T-cell (primary cell): Measurements from ENCODE around the gene ZFP57. TPM values are rescaled to one million over a fixed set of nuclear protein-coding genes. Genes with fewer than 3 reads are reported as not detected.

ENCODE experiments used
- ATAC-seq, 4 experiments: fragments of 200-7000 bp in 3 of 4; fragments of 150-1000 bp in 1 of 4; cut with Tn5 transposase; replicated peaks in 1 of 4; 1 replicate in 3 of 4; 2 replicates in 1 of 4; pipeline ENCODE4 v1.10.0; 2021; ENCODE audit warnings: moderate library complexity in 3 of 4, mild to moderate bottlenecking in 2 of 4, moderate number of reproducible peaks in 1 of 4
- CTCF ChIA-PET, 2 donors: fragments of 300-600 bp; sonication (Branson Sonifier 250); formaldehyde crosslinking; loops; one replicate each; lab custom pipeline; 2022; ENCODE audit warnings: antibody characterized with exemption in 2 of 2; lab: Charles Lee
- POLR2A ChIA-PET, 2 donors: fragments of 300-600 bp; sonication (Branson Sonifier 250); formaldehyde crosslinking; loops; one replicate each; lab custom pipeline; 2022; ENCODE audit warnings: antibody characterized with exemption in 2 of 2; lab: Charles Lee
- DNase-seq, 35 experiments: peaks; one replicate each; pipeline versions ENCODE4 v3.0.0 to v3.0.0-alpha.2; 2013 to 2023
- H3K27ac ChIP-seq: one replicate; pipeline ENCODE4 v1.5.1; 2013; ENCODE audit warnings: low read length
- H3K27me3 ChIP-seq, 2 experiments: replicated peaks in 1 of 2; 1 replicate in 1 of 2; 2 replicates in 1 of 2; pipeline versions ENCODE4 v1.6.1 to v1.7.0; 2013; ENCODE audit warnings: low read length in 1 of 2, mixed read lengths in 1 of 2; ENCODE audit not compliant: control insufficient read depth in 2 of 2, insufficient read depth in 2 of 2; ENCODE audit errors: extremely low read depth in 1 of 2
- H3K36me3 ChIP-seq, 2 donors: 1 replicate in 1 of 2; 2 replicates in 1 of 2; pipeline versions ENCODE4 v1.6.1 to v1.7.0; 2013; ENCODE audit warnings: low read length in 1 of 2; ENCODE audit not compliant: control insufficient read depth in 2 of 2, insufficient read depth in 1 of 2; ENCODE audit errors: extremely low read depth in 1 of 2
- H3K4me1 ChIP-seq, 2 experiments: 1 replicate in 1 of 2; 2 replicates in 1 of 2; pipeline versions ENCODE4 v1.6.1 to v1.7.0; 2013; ENCODE audit warnings: low read length in 2 of 2, mixed read lengths in 1 of 2; ENCODE audit not compliant: insufficient read depth in 2 of 2, control insufficient read depth in 1 of 2; ENCODE audit errors: extremely low read depth in 1 of 2
- H3K4me3 ChIP-seq, 2 donors: 1 replicate in 1 of 2; 2 replicates in 1 of 2; pipeline versions ENCODE4 v1.5.1 to v1.7.0; 2013; ENCODE audit warnings: mild to moderate bottlenecking in 2 of 2, low read length in 1 of 2, moderate library complexity in 1 of 2; ENCODE audit not compliant: control insufficient read depth in 1 of 2; ENCODE audit errors: extremely low read depth in 1 of 2
- H3K9me3 ChIP-seq: 2 replicates; pipeline ENCODE4 v1.7.0; 2013
- H3K27ac Mint-ChIP-seq, 2 donors: one replicate each; pipeline ENCODE4 v1.8.0; 2020 to 2021; ENCODE audit warnings: mild to moderate bottlenecking in 2 of 2, mixed read lengths in 2 of 2
- H3K27me3 Mint-ChIP-seq, 2 donors: one replicate each; pipeline ENCODE4 v1.8.0; 2021 to 2022; ENCODE audit warnings: mixed read lengths in 2 of 2
- H3K36me3 Mint-ChIP-seq: one replicate; pipeline ENCODE4 v1.8.0; 2021; ENCODE audit warnings: mixed read lengths
- H3K4me1 Mint-ChIP-seq, 3 donors: one replicate each; pipeline ENCODE4 v1.8.0; 2020 to 2022; ENCODE audit warnings: mixed read lengths in 3 of 3, mild to moderate bottlenecking in 1 of 3
- H3K4me3 Mint-ChIP-seq, 3 donors: one replicate each; pipeline ENCODE4 v1.8.0; 2020 to 2022; ENCODE audit warnings: mild to moderate bottlenecking in 3 of 3, mixed read lengths in 3 of 3, moderate library complexity in 3 of 3
- H3K9me3 Mint-ChIP-seq, 3 donors: one replicate each; pipeline ENCODE4 v1.8.0; 2020 to 2022; ENCODE audit warnings: mixed read lengths in 3 of 3
- WGBS: methylation state at CpG from one replicate; pipeline ENCODE4 v1.1.5; 2013; ENCODE audit warnings: missing lambda C conversion rate; ENCODE audit not compliant: insufficient coverage; 5-methylcytosine and 5-hydroxymethylcytosine counted together
- total RNA-seq, 35 experiments: library from RNA in 6 of 35; stranded (reverse) in 6 of 35; fragments of 120-200 nt in 1 of 35; gene quantifications; one replicate each; pipeline versions ENCODE4 v1.2.1 to v1.2.4 and lab custom pipeline; 2013 to 2026

Gene ZFP57
- total RNA-seq, 5 donors from 2014 or later (not counting 1 experiment from before 2014, with no cell fraction given), result 1.0 TPM; not detected in 4

DNA sequence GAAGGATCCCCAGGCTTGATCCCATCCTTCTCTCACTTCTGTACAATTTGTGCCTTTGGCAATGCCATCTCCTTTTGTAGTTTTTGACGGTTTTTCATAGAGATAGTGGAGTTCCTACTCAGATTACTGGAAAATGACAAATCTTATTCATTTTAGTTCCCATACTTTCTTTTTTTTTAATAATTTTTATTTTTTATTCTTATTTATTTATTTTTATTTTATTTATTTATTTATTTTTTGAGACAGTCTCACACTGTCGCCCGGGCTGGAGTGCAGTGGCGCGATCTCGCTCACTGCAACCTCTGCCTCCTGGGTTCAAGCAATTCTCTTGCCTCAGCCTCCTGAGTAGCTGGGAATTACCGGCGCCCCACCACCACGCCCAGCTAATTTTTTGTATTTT lies 43.7 kb downstream of the ZFP57 start:
- H3K27me3 Mint-ChIP-seq, result no peaks in the 10 kb centered on the region
- H3K4me1 Mint-ChIP-seq, result peaks cover 24 to 32% (median 31%) of the 10 kb centered on the region in 3 donors
- H3K36me3 Mint-ChIP-seq, result no peaks in the 10 kb centered on the region
- DNase-seq (no peak), ATAC-seq (no peak)
- Histone ChIP-seq H3K4me1 (peaks cover 16 to 23% of the 10 kb centered on the region in 2 experiments), H3K4me3 (no peak overlapping the region), H3K27ac (no peak overlapping the region), H3K36me3 (no peaks in the 10 kb centered on the region), H3K9me3 (no peaks in the 10 kb centered on the region), H3K27me3 (peaks cover 0 to 1% of the 10 kb centered on the region in 2 experiments)
- ChIA-PET CTCF (interaction anchor here in 1 of 2 donors (1.9 kb wide), 1 partner anchor 13 kb away, joined by 5 read pairs; no protein-coding TSS in a partner anchor), POLR2A (no interaction called here)
- H3K27ac Mint-ChIP-seq, result no peak overlapping the region
- 100% methylated on average over 3 of the region's 9 CpGs for WGBS
- no peak overlapping the region for H3K4me3 Mint-ChIP-seq
- no peaks in the 10 kb centered on the region for H3K9me3 Mint-ChIP-seq

DNA sequence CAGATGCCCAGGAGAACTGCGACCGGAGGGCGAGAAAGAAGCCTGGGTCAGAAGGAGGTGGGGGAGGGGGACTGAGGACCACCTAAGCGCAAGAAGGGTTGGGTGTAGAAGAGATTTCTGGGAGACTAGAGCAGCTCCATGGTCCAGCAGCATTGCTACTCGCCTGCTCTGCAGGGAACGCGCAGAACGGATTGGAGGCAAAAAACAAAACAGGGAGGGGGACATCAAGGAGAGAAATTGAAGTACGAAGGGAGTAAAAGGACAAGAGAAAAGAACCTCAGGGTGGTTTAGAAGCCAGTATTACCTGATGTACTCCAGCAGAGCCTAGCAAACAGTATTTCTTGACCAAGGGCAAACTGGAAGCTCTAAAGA lies 47.4 kb downstream of the ZFP57 start:
- peaks cover 0 to 14% of the 10 kb centered on the region in 2 experiments for H3K27me3 ChIP-seq
- H3K4me3 ChIP-seq, result peak overlapping the region; percentile 44 to 77
- no peaks in the 10 kb centered on the region for H3K9me3 ChIP-seq
- H3K27ac ChIP-seq, result peak overlapping the region; percentile 52
- Mint-ChIP-seq H3K27me3 (peaks cover 0 to 2% of the 10 kb centered on the region in 2 donors), H3K36me3 (no peaks in the 10 kb centered on the region), H3K4me3 (peak overlapping the region; percentile 80 to 95 (median 81)), H3K9me3 (no peaks in the 10 kb centered on the region), H3K4me1 (peaks cover 46 to 52% (median 49%) of the 10 kb centered on the region in 3 donors), H3K27ac (peak overlapping the region; percentile 76 to 78)
- peak in 2 of 4 experiments; percentile 2 to 3 for ATAC-seq
- no peak for DNase-seq
- ChIA-PET POLR2A (interaction anchor here in 1 of 2 donors (0.6 kb wide), 1 partner anchor 9 kb away, joined by 3 read pairs; no protein-coding TSS in a partner anchor), CTCF (interaction anchor here in 1 of 2 donors (0.9 to 1.8 kb wide), 3 partner anchors 14 to 20 kb away, joined by 3 to 10 read pairs (median 4); no protein-coding TSS in a partner anchor)
- no peaks in the 10 kb centered on the region for H3K36me3 ChIP-seq
- H3K4me1 ChIP-seq, result peaks cover 14 to 33% of the 10 kb centered on the region in 2 experiments
- whole genome bisulfite sequencing, result 52% methylated on average over 9 of the region's 9 CpGs

DNA sequence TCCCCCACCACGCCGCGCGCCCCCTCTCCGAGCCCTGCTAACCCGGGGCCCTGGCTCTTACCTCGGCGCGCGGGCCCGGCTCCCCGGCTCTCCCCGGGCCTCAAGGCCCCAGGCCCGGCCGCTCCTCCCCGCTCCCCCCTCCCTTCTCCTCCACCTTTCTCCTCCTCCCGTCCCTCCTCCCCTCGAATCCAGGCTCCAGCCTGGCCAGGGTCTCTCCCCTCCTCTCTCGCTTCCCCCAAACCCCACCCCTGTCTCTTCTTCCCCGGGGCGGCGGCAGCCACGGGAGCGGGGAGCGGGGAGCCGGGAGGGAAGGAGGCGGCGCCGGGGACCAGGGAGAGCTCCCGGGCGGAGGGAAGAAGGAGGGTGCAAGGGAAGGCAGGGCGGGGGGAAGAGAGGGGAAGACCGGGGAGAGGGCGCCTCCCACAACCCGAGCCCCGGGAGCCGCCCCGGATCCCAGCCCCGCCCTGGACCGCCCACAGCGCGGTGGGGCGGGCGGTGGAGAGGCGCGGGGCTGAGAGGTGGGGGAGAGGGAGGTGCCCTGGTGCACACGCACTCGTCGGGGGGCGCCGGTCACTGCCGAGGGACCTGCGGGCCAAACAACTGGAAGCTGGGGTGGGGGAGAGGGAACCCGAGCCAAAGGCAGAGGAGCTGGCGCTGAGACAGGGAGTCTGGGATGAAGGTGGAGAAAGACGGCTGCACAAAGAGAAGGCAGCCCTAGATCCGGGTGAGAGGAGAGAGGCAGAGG lies 48.0 kb downstream of the ZFP57 start, which contains the start of gene GABBR1:
GABBR1 (minus strand) TSS at position 395 of the 745 bp plus-strand sequence. CDS start 798 bp downstream, outside the sequence.
- Mint-ChIP-seq H3K27ac (peak within 1 kb of the TSS; percentile 76 to 78), H3K4me3 (peak within 1 kb of the TSS; percentile 80 to 95 (median 89)), H3K36me3 (no peaks in the 10 kb centered on the region), H3K9me3 (no peaks in the 10 kb centered on the region), H3K4me1 (peaks cover 48 to 57% (median 52%) of the 10 kb centered on the region in 3 donors), H3K27me3 (peaks cover 0 to 2% of the 10 kb centered on the region in 2 donors)
- no peaks in the 10 kb centered on the region for H3K36me3 ChIP-seq
- DNase-seq (peak; percentile 36 to 78 (median 55)), ATAC-seq (peak; percentile 80 to 84 (median 82))
- WGBS, result 1% methylated on average over 24 of the region's 57 CpGs
- H3K27ac ChIP-seq, result peak within 1 kb of the TSS; percentile 52
- peaks cover 18 to 38% of the 10 kb centered on the region in 2 experiments for H3K4me1 ChIP-seq
- peak within 1 kb of the TSS; percentile 72 to 77 for H3K4me3 ChIP-seq
- H3K27me3 ChIP-seq, result peaks cover 0 to 14% of the 10 kb centered on the region in 2 experiments
- CTCF ChIA-PET, result interaction anchor here in 1 of 2 donors (1.3 to 1.8 kb wide), 2 partner anchors 14 to 17 kb away, joined by 3 to 10 read pairs; no protein-coding TSS in a partner anchor
- POLR2A ChIA-PET, result interaction anchor here in 1 of 2 donors (0.6 kb wide), 1 partner anchor 10 kb away, joined by 3 read pairs; no protein-coding TSS in a partner anchor
- H3K9me3 ChIP-seq, result no peaks in the 10 kb centered on the region

DNA sequence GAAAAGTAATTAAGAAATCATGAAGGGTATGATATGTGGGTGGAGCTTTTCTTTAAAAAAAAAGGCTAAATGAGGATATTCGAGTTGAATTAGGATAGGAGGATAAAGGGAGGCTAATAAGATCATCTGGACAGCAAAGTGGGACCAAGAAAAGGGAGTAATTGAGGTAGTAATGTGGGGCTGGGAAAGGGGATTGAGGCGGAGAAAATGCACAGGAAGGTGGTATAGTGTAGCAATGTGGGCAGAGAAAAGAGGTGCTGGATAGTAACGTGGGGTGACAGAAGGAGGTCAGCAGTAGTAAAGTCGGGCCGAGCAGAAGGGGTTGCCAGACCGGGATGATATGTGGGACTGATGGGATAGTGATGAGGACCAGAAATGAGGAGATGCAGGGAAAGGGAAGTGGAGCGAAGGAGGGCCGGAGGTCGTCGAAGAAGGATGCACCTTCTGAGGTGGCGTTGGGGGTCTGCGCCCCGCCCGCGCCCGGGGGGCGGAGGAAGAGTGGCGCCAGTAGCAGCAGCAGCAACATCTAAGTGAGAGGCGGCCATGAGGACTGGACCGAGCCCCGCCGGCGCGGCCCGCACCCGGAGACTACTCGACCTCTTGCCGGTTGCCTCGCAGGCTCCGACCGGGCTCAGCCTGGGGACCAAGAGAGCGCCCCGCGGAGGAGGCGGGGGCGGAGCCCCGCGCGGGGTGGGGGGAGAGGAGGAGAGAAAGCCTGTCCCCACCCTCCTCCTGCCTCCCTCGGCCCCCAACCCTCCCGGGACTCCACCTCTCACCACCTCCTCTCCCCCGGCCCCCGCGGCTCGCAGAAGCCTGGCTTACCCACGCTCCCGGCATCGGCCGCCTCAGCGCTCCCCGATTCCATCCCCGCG lies 48.9 kb downstream of the ZFP57 start:
- Histone ChIP-seq H3K27ac (no peak overlapping the region), H3K9me3 (no peaks in the 10 kb centered on the region)
- peaks cover 49 to 58% (median 52%) of the 10 kb centered on the region in 3 donors for H3K4me1 Mint-ChIP-seq

DNA sequence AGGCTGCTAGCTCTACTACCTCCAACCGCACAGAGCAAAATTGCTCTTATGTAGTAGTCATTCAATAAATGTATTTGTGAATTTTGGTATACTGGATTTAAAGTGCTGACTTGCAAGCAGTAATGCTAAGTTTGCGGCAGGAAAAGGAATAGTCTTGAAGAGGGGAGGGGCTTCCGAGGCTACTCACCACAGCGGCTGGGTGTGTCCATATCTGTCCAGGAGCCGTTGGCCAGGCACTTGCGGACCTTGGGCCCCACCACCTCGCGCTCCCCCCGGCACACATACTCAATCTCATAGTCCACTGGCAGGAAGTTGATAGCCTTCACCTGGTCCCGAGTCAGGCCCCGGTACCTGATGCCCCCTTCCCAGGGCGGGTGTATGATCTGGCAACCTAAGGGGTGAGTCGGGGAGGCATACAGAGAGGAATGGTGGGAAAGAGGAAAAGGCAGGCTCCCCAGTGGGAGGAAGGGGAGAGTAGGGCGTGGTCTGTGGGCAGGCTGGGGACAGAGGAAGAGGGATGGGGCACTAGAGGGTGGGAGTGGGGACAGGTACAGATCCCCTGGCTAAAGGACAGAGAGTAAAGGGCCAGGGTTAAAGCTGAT lies 49.6 kb downstream of the ZFP57 start:
- H3K36me3 Mint-ChIP-seq, result no peaks in the 10 kb centered on the region
- Histone ChIP-seq H3K27ac (no peak overlapping the region), H3K36me3 (no peaks in the 10 kb centered on the region), H3K4me3 (peak overlapping the region in 1 of 2 donors; percentile 77), H3K4me1 (peaks cover 18 to 47% of the 10 kb centered on the region in 2 experiments), H3K9me3 (no peaks in the 10 kb centered on the region), H3K27me3 (peaks cover 0 to 14% of the 10 kb centered on the region in 2 experiments)
- H3K9me3 Mint-ChIP-seq, result no peaks in the 10 kb centered on the region
- ATAC-seq, result no peak
- 87% methylated on average over 9 of the region's 14 CpGs for WGBS
- peaks cover 54 to 64% (median 57%) of the 10 kb centered on the region in 3 donors for H3K4me1 Mint-ChIP-seq
- ChIA-PET CTCF (interaction anchor here in 1 of 2 donors (3.1 kb wide), 1 partner anchor 19 kb away, joined by 12 read pairs; no protein-coding TSS in a partner anchor), POLR2A (no interaction called here)
- H3K4me3 Mint-ChIP-seq, result peak overlapping the region; percentile 80 to 95 (median 89)
- peaks cover 0 to 2% of the 10 kb centered on the region in 2 donors for H3K27me3 Mint-ChIP-seq
- DNase-seq, result no peak
- H3K27ac Mint-ChIP-seq, result peak overlapping the region in 1 of 2 donors; percentile 77

More for the DNA sequence above, 48.9 kb downstream of the ZFP57 start:
- H3K27me3 Mint-ChIP-seq, result peaks cover 0 to 2% of the 10 kb centered on the region in 2 donors
- H3K27me3 ChIP-seq, result peaks cover 0 to 14% of the 10 kb centered on the region in 2 experiments
- H3K36me3 ChIP-seq, result no peaks in the 10 kb centered on the region
- H3K9me3 Mint-ChIP-seq, result no peaks in the 10 kb centered on the region
- ChIA-PET POLR2A (no interaction called here), CTCF (interaction anchor here in 1 of 2 donors (1.8 kb wide), 1 partner anchor 17 kb away, joined by 10 read pairs; no protein-coding TSS in a partner anchor)
- H3K36me3 Mint-ChIP-seq, result no peaks in the 10 kb centered on the region
- ATAC-seq, result peak; percentile 58 to 66 (median 61)
- H3K4me3 Mint-ChIP-seq, result peak overlapping the region; percentile 80 to 95 (median 89)
- WGBS, result 7% methylated on average over 39 of the region's 53 CpGs
- H3K4me1 ChIP-seq, result peaks cover 18 to 45% of the 10 kb centered on the region in 2 experiments
- H3K27ac Mint-ChIP-seq, result peak overlapping the region; percentile 57 to 77
- H3K4me3 ChIP-seq, result peak overlapping the region; percentile 72 to 77
- DNase-seq, result peak; percentile 28 to 72 (median 56)
